ENCODE results near the gene RBPJ. TPM values are rescaled to one million over a fixed set of nuclear protein-coding genes. Genes with fewer than 3 reads are reported as not detected.
"Not testable (repeated sequence)": the region's sequence is repeated elsewhere in the genome, so short reads cannot be mapped to it uniquely, and the experiment has no call there.

Gene RBPJ
- total RNA-seq, 4 donors from 2014 or later: 28.7 to 65.6 (median 37.1) TPM

GRCh38 chr4:26308568-26308967 lies 12.2 kb upstream of the RBPJ start:
- no peaks in the 10 kb centered on the region for H3K36me3 ChIP-seq
- H3K9me3 ChIP-seq: no peaks in the 10 kb centered on the region
- TF ChIP-seq POLR2A (IDR thresholded peaks at IDR 0.05) (no peak), CTCF (IDR thresholded peaks at IDR 0.05) (no peak)
- intact Hi-C loops (cut with DNase I): no loop called here
- no peak overlapping the region for H3K27ac ChIP-seq
- no peaks in the 10 kb centered on the region for H3K4me1 ChIP-seq
- H3K27me3 ChIP-seq: no peaks in the 10 kb centered on the region
- no peak for DNase-seq
- no peak overlapping the region for H3K4me3 ChIP-seq

GRCh38 chr4:26310264-26310663 lies 10.6 kb upstream of the RBPJ start:
- intact Hi-C loops (cut with DNase I): no loop called here
- Histone ChIP-seq H3K4me3 (no peak overlapping the region), H3K27ac (no peak overlapping the region), H3K4me1 (no peaks in the 10 kb centered on the region), H3K9me3 (peaks cover 0 to 10% (median 4%) of the 10 kb centered on the region in 3 donors), H3K27me3 (no peaks in the 10 kb centered on the region), H3K36me3 (no peaks in the 10 kb centered on the region)
- 60 to 68% methylated on average over 2 of the region's 2 CpGs for WGBS, 2 donors
- TF ChIP-seq POLR2A (IDR thresholded peaks at IDR 0.05): no peak
- no peak for TF ChIP-seq CTCF (IDR thresholded peaks at IDR 0.05)
- DNase-seq: no peak

GRCh38 chr4:26311633-26312032 lies 9.2 kb upstream of the RBPJ start:
- Histone ChIP-seq H3K36me3 (no peaks in the 10 kb centered on the region), H3K4me1 (no peaks in the 10 kb centered on the region), H3K9me3 (peaks cover 0 to 16% (median 10%) of the 10 kb centered on the region in 3 donors), H3K4me3 (no peak overlapping the region), H3K27me3 (no peaks in the 10 kb centered on the region), H3K27ac (no peak overlapping the region)
- TF ChIP-seq CTCF (IDR thresholded peaks at IDR 0.05): no peak
- TF ChIP-seq POLR2A (IDR thresholded peaks at IDR 0.05): no peak
- intact Hi-C loops (cut with DNase I): no loop called here
- no peak for DNase-seq

- H3K4me1 ChIP-seq: peaks cover 0 to 15% (median 0%) of the 10 kb centered on the region in 3 donors
- H3K36me3 ChIP-seq; DNase-seq; H3K27ac ChIP-seq; H3K27me3 ChIP-seq; H3K4me3 ChIP-seq; intact Hi-C loops (cut with DNase I): not testable (repeated sequence)
- 83 to 93% methylated on average over 8 of the region's 8 CpGs for WGBS, 2 donors
- peaks cover 0 to 25% (median 10%) of the 10 kb centered on the region in 3 donors for H3K9me3 ChIP-seq
Measured at GRCh38 chr4:26315316-26315932, 5.4 kb upstream of the RBPJ start.

- H3K27ac ChIP-seq: no peak overlapping the region
- 85 to 93% methylated on average over 2 of the region's 2 CpGs for WGBS, 2 donors
- H3K4me1 ChIP-seq: peaks cover 0 to 28% (median 7%) of the 10 kb centered on the region in 3 donors
- intact Hi-C loops (cut with DNase I): no loop called here
- peaks cover 0 to 3% (median 0%) of the 10 kb centered on the region in 4 donors for H3K27me3 ChIP-seq
- DNase-seq: no peak
- TF ChIP-seq POLR2A (IDR thresholded peaks at IDR 0.05) (no peak), CTCF (IDR thresholded peaks at IDR 0.05) (no peak)
- no peak overlapping the region for H3K4me3 ChIP-seq
- peaks cover 0 to 25% (median 10%) of the 10 kb centered on the region in 3 donors for H3K9me3 ChIP-seq
- H3K36me3 ChIP-seq: no peaks in the 10 kb centered on the region
Measured at GRCh38 chr4:26317766-26318165, 3.0 kb upstream of the RBPJ start.

All from esophagus squamous epithelium (tissue), 5 donors.